ENCODE data around the gene CFAP221. TPM values are rescaled to one million over a fixed set of nuclear protein-coding genes. Genes with fewer than 3 reads are reported as not detected.

Gene CFAP221
- total RNA-seq, 1 experiment from 2014 or later: not detected

- H3K4me3 Mint-ChIP-seq (ENCODE audit: unreplicated experiment): no peak overlapping the region
- H3K9me3 Mint-ChIP-seq (ENCODE audit: unreplicated experiment): no peaks in the 10 kb centered on the region
- no TSS peak for BruUV-seq (replicated peaks)
- ChIA-PET POLR2A (no interaction called here), CTCF (no interaction called here)
- no peak overlapping the region for H3K27ac Mint-ChIP-seq (ENCODE audit: low read depth, unreplicated experiment)
- intact Hi-C loops (cut with micrococcal nuclease): no loop called here
- DNase-seq (ENCODE audit: unreplicated experiment): no peak
- H3K27me3 Mint-ChIP-seq (ENCODE audit: insufficient read depth, unreplicated experiment): peaks cover 29% of the 10 kb centered on the region
- no peaks in the 10 kb centered on the region for H3K4me1 Mint-ChIP-seq (ENCODE audit: insufficient read depth, unreplicated experiment)
- TF ChIP-seq CTCF (IDR thresholded peaks at IDR 0.05; ENCODE audit: unreplicated experiment): no peak
- H3K36me3 Mint-ChIP-seq (ENCODE audit: insufficient read depth, unreplicated experiment): peaks cover 5% of the 10 kb centered on the region
Measured at GRCh38 chr2:119511989-119512388, 32.3 kb upstream of the CFAP221 start.

- no peaks in the 10 kb centered on the region for H3K9me3 Mint-ChIP-seq (ENCODE audit: unreplicated experiment)
- H3K27ac Mint-ChIP-seq (ENCODE audit: low read depth, unreplicated experiment): no peak overlapping the region
- no TSS peak for BruUV-seq (replicated peaks)
- no peaks in the 10 kb centered on the region for H3K4me1 Mint-ChIP-seq (ENCODE audit: insufficient read depth, unreplicated experiment)
- H3K27me3 Mint-ChIP-seq (ENCODE audit: insufficient read depth, unreplicated experiment): peaks cover 29% of the 10 kb centered on the region
- intact Hi-C loops (cut with micrococcal nuclease): no loop called here
- no peak for DNase-seq (ENCODE audit: unreplicated experiment)
- H3K36me3 Mint-ChIP-seq (ENCODE audit: insufficient read depth, unreplicated experiment): peaks cover 5% of the 10 kb centered on the region
- CTCF ChIA-PET: no interaction called here
- POLR2A ChIA-PET: interaction anchor here (0.7 kb wide), 1 partner anchor 362 kb away, joined by 3 read pairs; no protein-coding TSS in a partner anchor
- no peak overlapping the region for H3K4me3 Mint-ChIP-seq (ENCODE audit: unreplicated experiment)
- TF ChIP-seq CTCF (IDR thresholded peaks at IDR 0.05; ENCODE audit: unreplicated experiment): no peak
Measured at GRCh38 chr2:119512946-119513345, 31.3 kb upstream of the CFAP221 start.

GRCh38 chr2:119513832-119514231, 30.4 kb upstream of the CFAP221 start:
- Mint-ChIP-seq H3K9me3 (ENCODE audit: unreplicated experiment) (no peaks in the 10 kb centered on the region), H3K4me1 (ENCODE audit: insufficient read depth, unreplicated experiment) (no peaks in the 10 kb centered on the region), H3K4me3 (ENCODE audit: unreplicated experiment) (no peak overlapping the region), H3K36me3 (ENCODE audit: insufficient read depth, unreplicated experiment) (peaks cover 5% of the 10 kb centered on the region), H3K27ac (ENCODE audit: low read depth, unreplicated experiment) (no peak overlapping the region), H3K27me3 (ENCODE audit: insufficient read depth, unreplicated experiment) (peaks cover 29% of the 10 kb centered on the region)
- intact Hi-C loops (cut with micrococcal nuclease): no loop called here
- POLR2A ChIA-PET: interaction anchor here (0.7 kb wide), 2 partner anchors 113 to 363 kb away, joined by 3 read pairs; no protein-coding TSS in a partner anchor
- CTCF ChIA-PET: interaction anchor here (0.7 kb wide), 1 partner anchor 1856 kb away, joined by 4 read pairs; no protein-coding TSS in a partner anchor
- no peak for TF ChIP-seq CTCF (IDR thresholded peaks at IDR 0.05; ENCODE audit: unreplicated experiment)
- no TSS peak for BruUV-seq (replicated peaks)
- no peak for DNase-seq (ENCODE audit: unreplicated experiment)

GRCh38 chr2:119516121-119516520, 28.1 kb upstream of the CFAP221 start:
- Mint-ChIP-seq H3K4me3 (ENCODE audit: unreplicated experiment) (no peak overlapping the region), H3K27me3 (ENCODE audit: insufficient read depth, unreplicated experiment) (peaks cover 29% of the 10 kb centered on the region), H3K36me3 (ENCODE audit: insufficient read depth, unreplicated experiment) (no peaks in the 10 kb centered on the region), H3K27ac (ENCODE audit: low read depth, unreplicated experiment) (no peak overlapping the region), H3K9me3 (ENCODE audit: unreplicated experiment) (no peaks in the 10 kb centered on the region), H3K4me1 (ENCODE audit: insufficient read depth, unreplicated experiment) (no peaks in the 10 kb centered on the region)
- CTCF ChIA-PET: interaction anchor here (0.5 kb wide), 1 partner anchor 17 kb away, joined by 3 read pairs; no protein-coding TSS in a partner anchor
- POLR2A ChIA-PET: interaction anchor here (0.6 kb wide), 1 partner anchor 62 kb away, joined by 4 read pairs; no protein-coding TSS in a partner anchor
- BruUV-seq (replicated peaks): no TSS peak
- intact Hi-C loops (cut with micrococcal nuclease): no loop called here
- no peak for TF ChIP-seq CTCF (IDR thresholded peaks at IDR 0.05; ENCODE audit: unreplicated experiment)
- DNase-seq (ENCODE audit: unreplicated experiment): no peak
